MCF 10A (cell line): ENCODE data around the gene SLC35F4. TPM values are rescaled to one million over a fixed set of nuclear protein-coding genes. Genes with fewer than 3 reads are reported as not detected.
"Not testable (repeated sequence)": the region's sequence is repeated elsewhere in the genome, so short reads cannot be mapped to it uniquely, and the experiment has no call there.

ENCODE experiments used
- BruUV-seq: library from RNA; stranded (reverse); fragments of 400-500 nt; replicated peaks from 2 replicates; lab custom pipeline; 2021; lab: Mats Ljungman, UMichigan
- CTCF ChIA-PET: fragments of 300-600 bp; sonication (Branson Sonifier 250); formaldehyde crosslinking; extraction: SDS; loops from one replicate; lab custom pipeline; 2021; ENCODE audit warnings: antibody characterized with exemption, inconsistent platforms; lab: Yijun Ruan, JAX
- POLR2A ChIA-PET: fragments of 300-600, 350-650 bp; sonication (Branson Sonifier 250); formaldehyde crosslinking; extraction: SDS; loops from one replicate; lab custom pipeline; 2020; ENCODE audit warnings: antibody characterized with exemption, inconsistent platforms; lab: Yijun Ruan, JAX
- DNase-seq: peaks from one replicate; pipeline ENCODE4 v3.0.0-alpha.2; 2018; ENCODE audit not compliant: unreplicated experiment
- H3K27ac Mint-ChIP-seq: one replicate; pipeline ENCODE4 v1.8.0; 2022; ENCODE audit warnings: mild to moderate bottlenecking, low read depth, mixed read lengths; ENCODE audit not compliant: unreplicated experiment
- H3K27me3 Mint-ChIP-seq: one replicate; pipeline ENCODE4 v1.8.0; 2022; ENCODE audit warnings: mixed read lengths; ENCODE audit not compliant: insufficient read depth, unreplicated experiment
- H3K36me3 Mint-ChIP-seq: one replicate; pipeline ENCODE4 v1.8.0; 2022; ENCODE audit warnings: mild to moderate bottlenecking, moderate library complexity, mixed read lengths; ENCODE audit not compliant: insufficient read depth, unreplicated experiment
- H3K4me1 Mint-ChIP-seq: one replicate; pipeline ENCODE4 v1.8.0; 2022; ENCODE audit warnings: mixed read lengths; ENCODE audit not compliant: insufficient read depth, unreplicated experiment
- H3K4me3 Mint-ChIP-seq: one replicate; pipeline ENCODE4 v1.8.0; 2022; ENCODE audit warnings: mild to moderate bottlenecking, moderate library complexity, mixed read lengths; ENCODE audit not compliant: unreplicated experiment
- H3K9me3 Mint-ChIP-seq: one replicate; pipeline ENCODE4 v1.8.0; 2022; ENCODE audit warnings: mixed read lengths; ENCODE audit not compliant: unreplicated experiment
- intact Hi-C: fragments of 100-400 bp; cut with micrococcal nuclease; formaldehyde crosslinking; loops from 2 replicates; pipeline ENCODE4 v1.14.1; 2022
- total RNA-seq: library from RNA; stranded (reverse); gene quantifications from 2 replicates; pipeline ENCODE4 v1.2.3, GENCODE V29; 2022
- TF ChIP-seq, protein P1 (sequence below): fragments of 200-600 bp; IDR thresholded peaks from one replicate; pipeline ENCODE4 v1.8.0; 2022; ENCODE audit warnings: antibody characterized with exemption, mild to moderate bottlenecking; ENCODE audit not compliant: unreplicated experiment

The SLC35F4 gene
- total RNA-seq, 1 experiment from 2014 or later, result not detected

DNA sequence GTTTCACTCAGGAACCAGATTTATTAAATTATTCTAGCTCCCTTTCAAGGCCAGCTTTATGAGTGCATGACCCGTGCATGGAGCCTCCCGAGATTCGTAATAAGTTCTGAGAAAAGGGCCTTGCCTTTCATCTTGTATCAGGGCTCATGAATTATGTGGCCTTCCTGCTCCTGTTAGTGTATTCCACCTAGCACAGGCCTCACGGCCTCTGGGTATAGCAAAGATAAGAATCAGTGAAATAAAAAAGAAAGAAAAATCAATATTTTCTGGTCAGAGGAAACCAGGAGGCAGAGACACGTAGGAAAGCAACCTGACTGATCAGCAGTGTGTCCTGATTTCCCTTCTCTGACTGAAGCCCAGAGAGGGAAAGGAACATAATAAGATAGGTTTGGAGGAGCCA lies 111.4 kb downstream of the SLC35F4 start:
- H3K4me3 Mint-ChIP-seq, result no peak overlapping the region
- ChIA-PET CTCF (interaction anchor here (0.6 kb wide), 1 partner anchor 924 kb away, joined by 3 read pairs; no protein-coding TSS in a partner anchor), POLR2A (interaction anchor here (0.7 to 1.4 kb wide), 2 partner anchors 24 to 110 kb away, joined by 3 to 4 read pairs; no protein-coding TSS in a partner anchor)
- DNase-seq, result no peak
- no peak overlapping the region for H3K27ac Mint-ChIP-seq
- H3K9me3 Mint-ChIP-seq, result no peaks in the 10 kb centered on the region
- H3K36me3 Mint-ChIP-seq, result peaks cover 7% of the 10 kb centered on the region
- intact Hi-C loops, result no loop called here
- BruUV-seq, result no TSS peak
- TF ChIP-seq, protein P1, sequence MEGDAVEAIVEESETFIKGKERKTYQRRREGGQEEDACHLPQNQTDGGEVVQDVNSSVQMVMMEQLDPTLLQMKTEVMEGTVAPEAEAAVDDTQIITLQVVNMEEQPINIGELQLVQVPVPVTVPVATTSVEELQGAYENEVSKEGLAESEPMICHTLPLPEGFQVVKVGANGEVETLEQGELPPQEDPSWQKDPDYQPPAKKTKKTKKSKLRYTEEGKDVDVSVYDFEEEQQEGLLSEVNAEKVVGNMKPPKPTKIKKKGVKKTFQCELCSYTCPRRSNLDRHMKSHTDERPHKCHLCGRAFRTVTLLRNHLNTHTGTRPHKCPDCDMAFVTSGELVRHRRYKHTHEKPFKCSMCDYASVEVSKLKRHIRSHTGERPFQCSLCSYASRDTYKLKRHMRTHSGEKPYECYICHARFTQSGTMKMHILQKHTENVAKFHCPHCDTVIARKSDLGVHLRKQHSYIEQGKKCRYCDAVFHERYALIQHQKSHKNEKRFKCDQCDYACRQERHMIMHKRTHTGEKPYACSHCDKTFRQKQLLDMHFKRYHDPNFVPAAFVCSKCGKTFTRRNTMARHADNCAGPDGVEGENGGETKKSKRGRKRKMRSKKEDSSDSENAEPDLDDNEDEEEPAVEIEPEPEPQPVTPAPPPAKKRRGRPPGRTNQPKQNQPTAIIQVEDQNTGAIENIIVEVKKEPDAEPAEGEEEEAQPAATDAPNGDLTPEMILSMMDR, result no peak
- peaks cover 7% of the 10 kb centered on the region for H3K4me1 Mint-ChIP-seq
- no peaks in the 10 kb centered on the region for H3K27me3 Mint-ChIP-seq

DNA sequence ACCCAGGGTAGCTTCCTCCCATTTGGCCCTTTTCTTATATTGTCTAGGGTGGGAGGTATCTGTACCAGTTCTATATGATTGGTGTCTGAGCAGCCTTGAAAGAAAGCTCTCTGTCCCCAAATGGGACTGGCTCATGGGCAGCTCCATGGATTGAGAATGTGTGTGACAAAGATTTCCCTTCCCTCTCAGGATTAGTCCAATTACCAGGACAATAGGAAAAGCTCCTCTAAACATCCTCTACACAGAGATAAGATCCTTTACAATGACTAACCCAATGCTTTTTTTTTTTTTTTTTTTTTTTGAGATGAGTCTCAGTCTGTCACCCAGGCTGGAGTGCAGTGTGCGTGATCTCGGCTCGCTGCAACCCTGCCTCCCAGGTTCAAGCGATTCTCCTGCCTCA lies 112.1 kb downstream of the SLC35F4 start:
- no peak overlapping the region for H3K27ac Mint-ChIP-seq
- intact Hi-C loops, result no loop called here
- CTCF ChIA-PET, result interaction anchor here (0.6 to 1.2 kb wide), 3 partner anchors 25 to 925 kb away, joined by 3 read pairs; no protein-coding TSS in a partner anchor
- no peak overlapping the region for H3K4me3 Mint-ChIP-seq
- POLR2A ChIA-PET, result interaction anchor here (0.7 to 1.4 kb wide), 2 partner anchors 25 to 111 kb away, joined by 3 to 4 read pairs; no protein-coding TSS in a partner anchor
- DNase-seq, result no peak
- no TSS peak for BruUV-seq
- H3K9me3 Mint-ChIP-seq, result no peaks in the 10 kb centered on the region
- H3K4me1 Mint-ChIP-seq, result peaks cover 12% of the 10 kb centered on the region
- H3K27me3 Mint-ChIP-seq, result no peaks in the 10 kb centered on the region
- peaks cover 12% of the 10 kb centered on the region for H3K36me3 Mint-ChIP-seq
- TF ChIP-seq, protein P1, result no peak

DNA sequence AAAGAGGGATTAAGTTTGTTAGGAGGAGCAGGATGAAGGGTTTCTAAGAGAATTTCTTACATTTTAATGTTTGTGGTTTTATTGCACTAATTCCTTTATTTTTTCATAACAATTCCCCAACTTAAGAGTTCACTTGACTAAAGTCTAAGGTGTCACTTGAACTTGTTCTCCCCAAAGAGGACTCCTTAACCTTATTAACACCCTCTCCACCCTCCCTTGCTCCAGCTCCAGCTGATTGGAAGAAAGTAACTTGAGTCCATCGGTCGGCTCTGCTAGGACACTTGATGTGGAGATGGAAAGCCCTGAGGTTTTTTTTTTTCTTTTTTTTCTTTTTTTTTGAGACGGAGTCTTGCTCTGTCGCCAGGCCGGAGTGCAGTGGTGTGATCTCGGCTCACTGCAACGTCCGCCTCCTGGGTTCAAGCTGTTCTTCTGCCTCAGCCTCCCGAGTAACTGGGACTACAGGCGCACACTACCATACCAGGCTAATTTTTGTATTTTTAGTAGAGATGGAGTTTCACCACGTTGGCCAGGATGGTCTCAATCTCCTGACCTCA lies 113.7 kb downstream of the SLC35F4 start:
- H3K9me3 Mint-ChIP-seq, CTCF ChIA-PET, H3K27me3 Mint-ChIP-seq, H3K4me3 Mint-ChIP-seq, DNase-seq, BruUV-seq, intact Hi-C loops: not testable (repeated sequence)
- POLR2A ChIA-PET, result interaction anchor here (0.7 kb wide), 1 partner anchor 77 kb away, joined by 3 read pairs; no protein-coding TSS in a partner anchor
- H3K36me3 Mint-ChIP-seq, result peaks cover 12% of the 10 kb centered on the region
- H3K27ac Mint-ChIP-seq, result peak overlapping the region; percentile 37
- peaks cover 22% of the 10 kb centered on the region for H3K4me1 Mint-ChIP-seq

DNA sequence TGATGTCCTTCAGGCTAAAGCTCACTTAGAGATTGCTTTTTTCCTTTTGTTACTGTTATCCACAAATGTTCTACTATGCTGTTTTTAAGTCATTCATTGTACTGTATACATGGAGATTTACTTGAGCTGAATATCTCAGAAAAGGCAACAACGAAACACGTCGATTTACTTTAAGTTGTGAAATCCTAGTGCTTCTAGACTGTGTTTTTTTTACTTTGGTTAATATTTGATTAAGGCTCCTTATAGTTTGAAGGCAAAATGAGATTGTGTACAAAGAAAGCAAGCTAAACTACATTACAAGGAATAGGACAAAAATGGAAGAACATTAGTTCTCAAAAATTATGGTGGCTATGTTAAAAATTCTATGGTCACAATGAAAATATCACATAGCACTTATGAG lies 114.5 kb downstream of the SLC35F4 start:
- ChIA-PET POLR2A (interaction anchor here (1.1 kb wide), 1 partner anchor 82 kb away, joined by 4 read pairs; no protein-coding TSS in a partner anchor), CTCF (no interaction called here)
- Mint-ChIP-seq H3K4me3 (no peak overlapping the region), H3K27ac (peak overlapping the region; percentile 37), H3K9me3 (no peaks in the 10 kb centered on the region), H3K4me1 (peaks cover 30% of the 10 kb centered on the region), H3K36me3 (peaks cover 12% of the 10 kb centered on the region), H3K27me3 (no peaks in the 10 kb centered on the region)
- TF ChIP-seq, protein P1, result no peak
- no peak for DNase-seq
- no TSS peak for BruUV-seq
- intact Hi-C loops, result no loop called here
